SU-DHL-6 (cell line): ENCODE measurements around the gene GNAQ.

Source experiments
- H2AFZ ChIP-seq: fragments of 200-600 bp; sonication (generic); 2 replicates; pipeline ENCODE4 v1.6.1; 2014; ENCODE audit warnings: low read depth, mild to moderate bottlenecking, moderate library complexity, mixed read lengths, antibody characterized with exemption, low read length; ENCODE audit not compliant: severe bottlenecking
- H3F3A ChIP-seq: fragments of 200-600 bp; shearing (Covaris generic); 2 replicates; pipeline ENCODE4 v1.6.0; 2016; ENCODE audit warnings: antibody characterized with exemption, mild to moderate bottlenecking; ENCODE audit not compliant: insufficient read depth
- H3K27ac ChIP-seq: fragments of 200-600 bp; sonication (generic); 2 replicates; pipeline ENCODE4 v1.5.1; 2016; ENCODE audit warnings: low read depth, mild to moderate bottlenecking, low read length, moderate library complexity, mixed read lengths
- H3K27me3 ChIP-seq: fragments of 200-600 bp; sonication (generic), shearing (Covaris generic); 2 replicates; pipeline ENCODE4 v1.6.0; 2014; ENCODE audit warnings: mild to moderate bottlenecking, low read length
- H3K36me3 ChIP-seq: fragments of 200-600 bp; sonication (generic); 2 replicates; pipeline ENCODE4 v1.6.1; 2014; ENCODE audit warnings: mild to moderate bottlenecking, low read length, mixed read lengths
- H3K4me2 ChIP-seq: fragments of 300-600, 200-600 bp; shearing (Covaris generic), sonication (generic); 2 replicates; pipeline ENCODE4 v1.6.0; 2014; ENCODE audit warnings: low read length, low read depth, mild to moderate bottlenecking; ENCODE audit not compliant: poor library complexity, severe bottlenecking
- H3K4me3 ChIP-seq: fragments of 200-600 bp; sonication (generic); 2 replicates; pipeline ENCODE4 v1.5.1; 2014; ENCODE audit warnings: antibody characterized with exemption, low read length, mild to moderate bottlenecking, mixed read lengths; ENCODE audit not compliant: insufficient read depth, poor library complexity, severe bottlenecking
- H3K79me2 ChIP-seq: fragments of 200-600 bp; sonication (generic); 2 replicates; pipeline ENCODE4 v1.6.1; 2014; ENCODE audit warnings: mild to moderate bottlenecking, low read length, moderate library complexity; ENCODE audit not compliant: insufficient read depth
- H3K9ac ChIP-seq: fragments of 200-600 bp; sonication (generic); 2 replicates; pipeline ENCODE4 v1.7.0; 2014; ENCODE audit warnings: mild to moderate bottlenecking, low read length
- H3K9me2 ChIP-seq: fragments of 200-600 bp; sonication (generic); replicated peaks from 2 replicates; pipeline ENCODE4 v1.6.1; 2014; ENCODE audit warnings: low read length; ENCODE audit not compliant: insufficient read depth
- H3K9me3 ChIP-seq: fragments of 200-600 bp; sonication (generic); 2 replicates; pipeline ENCODE4 v1.6.1; 2014; ENCODE audit warnings: low read length, mixed read lengths; ENCODE audit not compliant: insufficient read depth
- H4K20me1 ChIP-seq: fragments of 200-600 bp; sonication (generic); 2 replicates; pipeline ENCODE4 v1.6.1; 2014; ENCODE audit warnings: low read depth, mild to moderate bottlenecking, antibody characterized with exemption, low read length, moderate library complexity, mixed read lengths
- CTCF ChIP-seq: fragments of 200-600 bp; sonication (generic); IDR thresholded peaks from one replicate; pipeline ENCODE4 v1.5.1; 2017; ENCODE audit warnings: antibody characterized with exemption, mild to moderate bottlenecking, low read length, moderate library complexity; ENCODE audit not compliant: insufficient read depth, poor library complexity, severe bottlenecking
- EZH2phosphoT487 ChIP-seq: fragments of 200-600 bp; sonication (generic), shearing (Covaris generic); conservative IDR thresholded peaks from 2 replicates; pipeline ENCODE4 v1.6.1; 2018; ENCODE audit warnings: mild to moderate bottlenecking, antibody characterized with exemption, low read length, moderate library complexity, mixed read lengths

Gene GNAQ

GRCh38 chr9:77906991-77907390 is 124.6 kb downstream of the GNAQ start:
- H3K36me3 ChIP-seq, result no peaks in the 10 kb centered on the region
- H3K9me2 ChIP-seq, result no peaks in the 10 kb centered on the region
- H3K4me2 ChIP-seq, result no peak overlapping the region
- TF ChIP-seq EZH2phosphoT487 (no peak), CTCF (no peak)
- H3K4me3 ChIP-seq, result no peak overlapping the region
- no peaks in the 10 kb centered on the region for H4K20me1 ChIP-seq
- no peak overlapping the region for H2AFZ ChIP-seq
- no peaks in the 10 kb centered on the region for H3F3A ChIP-seq
- H3K9ac ChIP-seq, result no peak overlapping the region
- no peaks in the 10 kb centered on the region for H3K9me3 ChIP-seq
- H3K27ac ChIP-seq, result no peak overlapping the region
- no peaks in the 10 kb centered on the region for H3K79me2 ChIP-seq
- no peaks in the 10 kb centered on the region for H3K27me3 ChIP-seq

- no peak overlapping the region for H2AFZ ChIP-seq
- no peaks in the 10 kb centered on the region for H3F3A ChIP-seq
- no peaks in the 10 kb centered on the region for H3K79me2 ChIP-seq
- H3K9ac ChIP-seq, result no peak overlapping the region
- H4K20me1 ChIP-seq, result no peaks in the 10 kb centered on the region
- no peak overlapping the region for H3K4me2 ChIP-seq
- H3K27ac ChIP-seq, result no peak overlapping the region
- no peaks in the 10 kb centered on the region for H3K36me3 ChIP-seq
- no peak overlapping the region for H3K4me3 ChIP-seq
- H3K9me3 ChIP-seq, result no peaks in the 10 kb centered on the region
- TF ChIP-seq CTCF (no peak), EZH2phosphoT487 (no peak)
- H3K9me2 ChIP-seq, result no peaks in the 10 kb centered on the region
- no peaks in the 10 kb centered on the region for H3K27me3 ChIP-seq
Measured at GRCh38 chr9:77903666-77904285, 127.8 kb downstream of the GNAQ start.

GRCh38 chr9:77901771-77902170 is 129.8 kb downstream of the GNAQ start:
- Histone ChIP-seq H3K9me3 (no peaks in the 10 kb centered on the region), H3K27ac (no peak overlapping the region), H3K9me2 (no peaks in the 10 kb centered on the region), H3K36me3 (no peaks in the 10 kb centered on the region), H3K79me2 (no peaks in the 10 kb centered on the region), H2AFZ (no peak overlapping the region), H3K9ac (no peak overlapping the region), H3K27me3 (no peaks in the 10 kb centered on the region), H3K4me2 (no peak overlapping the region), H4K20me1 (no peaks in the 10 kb centered on the region), H3K4me3 (no peak overlapping the region), H3F3A (no peaks in the 10 kb centered on the region)
- TF ChIP-seq EZH2phosphoT487 (no peak), CTCF (no peak)
